Thoracic aorta (tissue), 2 donors: Measurements from ENCODE around the gene YBX3. TPM values are rescaled to one million over a fixed set of nuclear protein-coding genes. Genes with fewer than 3 reads are reported as not detected.

ENCODE experiments used
- ATAC-seq: fragments of 150-250 bp; one replicate; pipeline ENCODE4 v1.8.0; 2017; ENCODE audit warnings: low read depth; ENCODE audit not compliant: insufficient number of reproducible peaks, low FRiP score
- DNase-seq: peaks from one replicate; pipeline ENCODE4 v3.0.0-alpha.2; 2020; ENCODE audit warnings: low spot score
- H3K27ac ChIP-seq, 2 donors: fragments of 200-600 bp; sonication (generic); 1 replicate in 1 of 2; 2 replicates in 1 of 2; pipeline ENCODE4 v1.5.1; 2016; ENCODE audit warnings: mild to moderate bottlenecking in 2 of 2, moderate library complexity in 2 of 2
- H3K27me3 ChIP-seq: fragments of 200-600 bp; sonication (generic); replicated peaks from 2 replicates; pipeline ENCODE4 v1.6.0; 2016; ENCODE audit warnings: mild to moderate bottlenecking; ENCODE audit not compliant: insufficient read depth
- H3K36me3 ChIP-seq: fragments of 200-600 bp; sonication (generic); one replicate; pipeline ENCODE4 v1.5.1; 2016
- H3K4me1 ChIP-seq, 2 donors: fragments of 200-600 bp; sonication (generic); 1 replicate in 1 of 2; 2 replicates in 1 of 2; pipeline versions ENCODE4 v1.5.1 to v1.6.0; 2016; ENCODE audit warnings: low read depth in 2 of 2, mild to moderate bottlenecking in 1 of 2; ENCODE audit not compliant: control insufficient read depth in 1 of 2
- H3K4me3 ChIP-seq: fragments of 200-600 bp; sonication (generic); 2 replicates; pipeline ENCODE4 v1.5.1; 2016; ENCODE audit warnings: mild to moderate bottlenecking
- H3K9me3 ChIP-seq: fragments of 200-600 bp; sonication (generic); 2 replicates; pipeline ENCODE4 v1.5.1; 2016
- CTCF ChIP-seq: fragments of 200-600 bp; sonication (generic); IDR thresholded peaks from one replicate; pipeline ENCODE4 v1.5.1; 2019; ENCODE audit warnings: antibody characterized with exemption
- total RNA-seq, 2 donors: library from RNA; depleted of rRNA; stranded (reverse); fragments of >200 nt; gene quantifications; one replicate each; pipeline versions ENCODE4 v1.1.0 to v1.2.3, GENCODE V29; 2016

YBX3 gene
- total RNA-seq, 2 donors from 2014 or later, result 238 to 630 TPM

DNA sequence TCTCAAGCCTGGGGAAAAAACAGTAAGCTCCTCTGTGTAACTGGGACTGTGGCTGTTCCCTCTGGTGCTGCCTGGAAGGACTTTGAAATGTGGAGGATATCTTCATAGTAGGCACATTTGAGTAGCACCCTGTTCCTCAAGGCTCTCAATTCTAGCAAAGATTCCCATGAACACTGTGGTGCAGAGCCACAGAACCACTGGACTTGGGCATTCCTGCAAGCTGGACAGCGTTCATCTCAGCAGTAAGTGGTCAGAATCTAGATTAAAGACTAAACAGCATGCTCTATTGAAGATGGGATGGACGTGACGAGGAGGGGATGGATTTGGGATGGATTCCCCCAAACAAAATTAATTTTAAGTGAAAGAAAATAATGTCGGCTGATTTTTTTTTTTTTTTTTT is 9.4 kb upstream of the YBX3 start:
- Histone ChIP-seq H3K4me1 (no peaks in the 10 kb centered on the region), H3K27me3 (no peaks in the 10 kb centered on the region), H3K4me3 (no peak overlapping the region), H3K27ac (no peak overlapping the region), H3K9me3 (no peaks in the 10 kb centered on the region), H3K36me3 (no peaks in the 10 kb centered on the region)
- no peak for DNase-seq
- ATAC-seq, result no peak
- no peak for TF ChIP-seq CTCF

GRCh38 chr12:10732066-10732465 is 8.9 kb upstream of the YBX3 start:
- no peak for ATAC-seq
- Histone ChIP-seq H3K27ac (no peak overlapping the region), H3K36me3 (no peaks in the 10 kb centered on the region), H3K4me1 (no peaks in the 10 kb centered on the region), H3K9me3 (no peaks in the 10 kb centered on the region), H3K4me3 (no peak overlapping the region), H3K27me3 (no peaks in the 10 kb centered on the region)
- no peak for DNase-seq
- TF ChIP-seq CTCF, result no peak

GRCh38 chr12:10730559-10730958 is 7.4 kb upstream of the YBX3 start:
- no peaks in the 10 kb centered on the region for H3K36me3 ChIP-seq
- H3K9me3 ChIP-seq, result no peaks in the 10 kb centered on the region
- DNase-seq, result no peak
- no peak overlapping the region for H3K27ac ChIP-seq
- no peak for ATAC-seq
- H3K27me3 ChIP-seq, result no peaks in the 10 kb centered on the region
- H3K4me1 ChIP-seq, result no peaks in the 10 kb centered on the region
- TF ChIP-seq CTCF, result no peak
- no peak overlapping the region for H3K4me3 ChIP-seq

GRCh38 chr12:10728091-10728490 is 5.0 kb upstream of the YBX3 start:
- ATAC-seq (no peak), DNase-seq (no peak)
- no peak overlapping the region for H3K4me3 ChIP-seq
- H3K9me3 ChIP-seq, result no peaks in the 10 kb centered on the region
- no peaks in the 10 kb centered on the region for H3K27me3 ChIP-seq
- H3K27ac ChIP-seq, result no peak overlapping the region
- no peak for TF ChIP-seq CTCF
- no peaks in the 10 kb centered on the region for H3K36me3 ChIP-seq
- H3K4me1 ChIP-seq, result peaks cover 3 to 11% of the 10 kb centered on the region in 2 donors

- TF ChIP-seq CTCF, result no peak
- no peaks in the 10 kb centered on the region for H3K36me3 ChIP-seq
These were observed 3.8 kb upstream of the YBX3 start for GRCh38 chr12:10726945-10727344.

More at GRCh38 chr12:10726945-10727344, 3.8 kb upstream of the YBX3 start:
- no peak overlapping the region for H3K4me3 ChIP-seq
- no peak for ATAC-seq
- no peaks in the 10 kb centered on the region for H3K27me3 ChIP-seq
- no peak overlapping the region for H3K27ac ChIP-seq
- H3K9me3 ChIP-seq, result no peaks in the 10 kb centered on the region
- H3K4me1 ChIP-seq, result peaks cover 3 to 11% of the 10 kb centered on the region in 2 donors
- no peak for DNase-seq
